ENCODE measurements around the gene FHIT.

DNA sequence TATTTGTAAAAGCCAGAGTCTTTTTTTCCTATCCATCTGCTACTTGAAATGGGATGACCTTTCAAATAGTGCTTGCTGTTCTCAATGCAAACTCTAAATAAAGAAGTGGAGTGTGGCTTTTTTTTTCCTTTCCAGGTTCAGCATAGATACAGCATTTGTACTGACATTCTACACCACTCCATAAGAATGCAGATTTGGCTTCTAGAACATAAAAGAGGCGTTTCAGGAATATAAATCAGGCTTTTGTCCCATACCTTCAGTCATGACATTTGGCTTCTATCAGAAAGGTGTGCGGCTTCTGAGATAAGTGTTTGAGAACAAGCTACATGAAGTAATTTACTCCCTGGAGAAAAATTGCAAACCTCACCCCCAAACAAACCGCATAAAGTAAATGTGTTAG lies 553.1 kb downstream of the FHIT start:
- TF ChIP-seq EP300 (IDR thresholded peaks at IDR 0.05) = no peak
- TF ChIP-seq, protein P1, sequence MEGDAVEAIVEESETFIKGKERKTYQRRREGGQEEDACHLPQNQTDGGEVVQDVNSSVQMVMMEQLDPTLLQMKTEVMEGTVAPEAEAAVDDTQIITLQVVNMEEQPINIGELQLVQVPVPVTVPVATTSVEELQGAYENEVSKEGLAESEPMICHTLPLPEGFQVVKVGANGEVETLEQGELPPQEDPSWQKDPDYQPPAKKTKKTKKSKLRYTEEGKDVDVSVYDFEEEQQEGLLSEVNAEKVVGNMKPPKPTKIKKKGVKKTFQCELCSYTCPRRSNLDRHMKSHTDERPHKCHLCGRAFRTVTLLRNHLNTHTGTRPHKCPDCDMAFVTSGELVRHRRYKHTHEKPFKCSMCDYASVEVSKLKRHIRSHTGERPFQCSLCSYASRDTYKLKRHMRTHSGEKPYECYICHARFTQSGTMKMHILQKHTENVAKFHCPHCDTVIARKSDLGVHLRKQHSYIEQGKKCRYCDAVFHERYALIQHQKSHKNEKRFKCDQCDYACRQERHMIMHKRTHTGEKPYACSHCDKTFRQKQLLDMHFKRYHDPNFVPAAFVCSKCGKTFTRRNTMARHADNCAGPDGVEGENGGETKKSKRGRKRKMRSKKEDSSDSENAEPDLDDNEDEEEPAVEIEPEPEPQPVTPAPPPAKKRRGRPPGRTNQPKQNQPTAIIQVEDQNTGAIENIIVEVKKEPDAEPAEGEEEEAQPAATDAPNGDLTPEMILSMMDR (IDR thresholded peaks at IDR 0.05) = no peak

Measured in ovary (tissue), 3 donors.